GM21576 (cell line): ENCODE data around the gene ATP5PD.
"Not testable (repeated sequence)": the region's sequence is repeated elsewhere in the genome, so short reads cannot be mapped to it uniquely, and the experiment has no call there.

Source experiments
- ATAC-seq: cut with Tn5 transposase; IDR thresholded peaks from one replicate; pipeline ENCODE4 v1.9.1; 2021; ENCODE audit warnings: mild to moderate bottlenecking, moderate library complexity; ENCODE audit not compliant: unreplicated experiment

ATP5PD gene

DNA sequence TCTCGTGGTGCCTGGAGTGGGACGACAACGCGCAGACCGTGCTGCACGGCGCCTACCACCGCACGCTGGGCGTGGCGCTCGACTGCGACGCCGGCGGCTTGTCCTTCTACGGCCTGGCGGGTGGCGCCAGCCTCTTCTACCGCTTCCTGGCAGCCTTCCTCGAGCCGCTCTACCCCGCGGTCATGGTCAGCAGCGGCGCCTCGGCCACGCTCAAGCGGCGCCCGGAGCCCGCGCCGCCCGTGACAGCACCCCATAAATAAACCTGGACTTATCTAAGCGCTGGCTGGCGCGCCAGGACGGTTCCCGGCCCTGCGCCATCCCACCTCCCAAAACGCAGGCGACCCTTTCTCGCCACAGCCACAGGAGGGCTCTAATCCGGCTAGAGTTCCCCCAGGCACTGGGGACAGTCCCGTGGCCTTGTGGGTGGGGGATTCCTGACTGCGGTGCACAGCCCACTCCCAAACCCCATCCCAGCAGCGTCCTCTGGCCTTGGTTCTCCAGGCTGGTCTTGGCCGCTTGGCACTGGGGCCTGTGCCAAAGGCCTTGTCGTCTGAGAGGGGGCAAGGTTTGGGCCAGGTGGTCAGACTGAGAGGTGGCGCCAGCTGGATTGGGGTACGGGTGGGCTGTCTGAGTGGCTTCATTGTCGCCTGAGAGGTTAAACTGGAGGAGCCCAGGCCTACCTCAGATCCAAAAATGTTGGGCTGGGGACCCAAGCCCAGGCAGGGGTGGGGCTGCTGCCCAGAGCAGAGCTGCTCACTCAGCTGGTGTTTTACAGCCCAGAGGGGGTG is 30.9 kb upstream of the ATP5PD start:
- ATAC-seq: no peak

DNA sequence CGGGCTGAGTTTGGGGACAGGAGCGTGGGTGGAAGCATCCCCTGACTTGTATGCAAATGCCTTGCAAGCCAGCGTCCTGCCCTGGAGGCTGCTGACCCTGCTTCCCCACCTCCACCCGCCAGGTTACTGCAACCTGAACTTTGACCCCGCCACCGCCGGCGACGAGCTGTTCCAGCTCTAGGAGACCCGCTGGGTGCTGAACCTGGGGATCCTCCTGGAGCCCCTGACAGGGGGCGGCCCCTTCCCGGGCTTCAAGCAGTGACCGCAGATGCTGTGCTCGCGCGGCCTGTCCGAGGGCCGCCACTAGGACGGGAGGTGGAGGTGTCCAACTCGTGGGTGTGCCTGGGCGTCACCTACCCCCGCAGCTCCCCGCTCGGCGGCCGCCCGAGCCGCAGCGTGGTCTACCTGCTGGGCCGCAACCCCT is 30.3 kb upstream of the ATP5PD start:
- no peak for ATAC-seq

DNA sequence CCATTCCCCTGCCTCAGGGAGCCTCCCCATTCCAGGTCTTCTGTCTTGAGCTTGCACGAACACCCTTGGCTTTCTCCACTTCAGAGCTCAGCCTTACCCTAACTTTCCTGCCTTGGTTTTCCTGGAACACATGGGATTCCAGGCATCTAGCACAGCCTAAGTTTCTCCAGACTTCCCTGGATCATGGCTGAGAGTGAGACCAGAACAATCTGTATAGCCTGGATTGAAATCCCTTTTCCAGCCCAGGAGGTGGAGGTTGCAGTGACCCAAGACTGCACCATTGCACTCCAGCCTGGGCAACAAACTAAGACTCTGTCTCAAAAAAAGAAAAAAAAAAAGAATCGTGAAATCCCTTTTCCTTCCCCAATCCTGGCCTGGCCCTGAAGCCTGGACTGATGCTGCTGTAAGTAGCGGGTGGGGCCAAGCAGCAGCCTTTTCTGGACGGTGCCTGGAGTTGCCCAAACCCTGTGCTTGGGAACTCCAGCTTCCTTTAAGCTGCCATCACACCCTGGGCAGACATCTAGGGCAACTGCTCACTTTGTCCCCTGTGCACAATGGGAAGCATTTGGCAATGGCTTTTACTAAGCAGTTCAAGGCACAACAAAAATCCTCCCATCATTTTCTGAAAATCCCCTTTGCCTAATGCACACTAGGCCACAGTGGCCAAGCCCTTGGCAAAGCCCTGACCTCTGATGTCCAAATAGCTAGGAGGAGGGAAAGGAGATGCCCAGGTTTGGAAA is 29.0 kb upstream of the ATP5PD start:
- no peak for ATAC-seq

DNA sequence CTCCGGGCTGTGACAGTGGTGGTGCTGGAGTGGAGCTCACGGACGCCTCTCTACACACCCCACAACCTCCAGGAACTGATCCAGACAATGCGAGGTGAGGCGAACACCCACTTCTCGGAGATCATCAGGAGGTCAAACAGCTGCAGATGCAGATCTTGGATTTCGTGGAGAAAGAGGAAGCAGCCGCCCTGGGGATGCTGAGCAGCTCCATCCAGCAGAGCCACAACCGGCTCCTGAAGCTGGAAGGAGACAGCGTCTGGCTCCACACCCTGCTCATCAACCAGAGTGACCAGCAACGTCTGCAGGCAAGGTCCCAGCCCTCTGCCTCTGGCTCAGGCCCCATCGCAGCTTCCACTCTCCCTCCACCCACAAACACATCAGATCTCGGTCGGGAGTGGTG is 27.8 kb upstream of the ATP5PD start:
- no peak for ATAC-seq

DNA sequence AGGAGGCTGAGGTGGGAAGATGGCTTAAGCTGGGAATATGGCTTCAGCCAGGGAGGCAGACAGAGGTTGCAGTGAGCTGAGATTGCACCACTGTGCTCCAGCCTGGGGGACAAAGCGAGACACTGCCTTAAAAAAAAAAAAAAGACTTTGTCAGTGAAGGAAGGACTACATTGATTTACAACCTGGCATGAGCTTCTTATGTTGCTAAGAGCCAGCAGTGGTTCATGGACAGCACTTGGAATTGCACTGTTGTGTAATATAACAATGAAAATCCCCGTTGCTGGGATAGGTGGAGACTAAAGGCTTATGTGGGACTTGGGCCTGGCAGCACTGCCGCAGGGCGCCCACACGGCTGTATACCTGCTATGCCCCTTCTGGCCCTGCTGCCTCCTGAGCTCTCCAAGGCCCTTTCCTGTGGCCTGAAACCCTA is 26.9 kb upstream of the ATP5PD start:
- no peak for ATAC-seq

DNA sequence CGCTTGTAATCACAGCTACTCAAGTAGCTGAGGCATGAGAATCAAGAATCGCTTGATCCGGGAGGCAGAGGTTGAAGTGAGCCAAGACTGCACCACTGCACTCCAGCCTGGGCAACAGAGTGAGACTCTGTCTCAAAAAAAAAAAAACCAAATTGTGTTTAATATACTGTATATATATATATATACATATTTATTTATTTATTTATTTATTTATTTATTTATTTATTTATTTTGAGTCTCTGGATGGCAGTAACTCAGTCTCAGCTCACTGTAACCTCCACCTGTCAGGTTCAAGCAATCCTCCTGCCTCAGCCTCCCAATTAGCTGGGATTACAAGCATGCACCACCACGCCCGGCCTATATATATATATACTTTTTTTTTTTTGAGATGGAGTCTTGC is 26.1 kb upstream of the ATP5PD start:
- not testable (repeated sequence) for ATAC-seq

DNA sequence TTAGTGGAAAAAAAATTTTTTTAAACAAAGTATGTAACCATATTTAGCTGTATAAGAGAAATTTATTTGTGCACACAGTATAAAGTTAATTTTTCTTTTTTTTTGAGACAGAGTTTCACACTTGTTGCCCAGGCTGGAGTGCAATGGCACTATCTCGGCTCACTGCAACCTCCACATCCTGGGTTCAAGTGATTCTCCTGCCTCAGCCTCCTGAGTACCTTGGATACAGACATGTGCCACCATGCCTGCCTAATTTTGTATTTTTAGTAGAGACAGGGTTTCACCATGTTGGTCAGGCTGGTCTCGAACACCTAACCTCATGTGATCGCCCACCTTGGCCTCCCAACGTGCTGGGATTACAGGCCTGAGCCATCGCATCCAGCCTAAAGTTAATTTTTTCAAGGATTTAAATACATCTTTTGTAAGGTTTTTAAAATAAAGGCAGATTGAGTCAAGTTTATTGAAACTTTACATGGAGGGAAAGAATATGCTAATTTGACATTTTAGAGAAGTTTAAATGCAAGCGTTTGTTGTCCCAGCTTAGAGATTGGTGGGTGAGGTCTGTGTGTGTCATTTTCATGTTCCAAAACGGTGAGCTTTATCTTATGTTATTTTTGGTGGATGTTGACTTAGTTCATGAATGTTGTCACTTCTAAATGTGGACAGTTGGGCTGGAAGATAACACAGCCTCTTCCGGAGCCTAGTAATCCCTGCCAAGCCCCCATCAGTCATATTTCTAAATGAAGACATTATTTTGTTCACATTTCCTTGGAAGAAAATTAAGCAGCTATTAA is 24.9 kb upstream of the ATP5PD start:
- not testable (repeated sequence) for ATAC-seq

DNA sequence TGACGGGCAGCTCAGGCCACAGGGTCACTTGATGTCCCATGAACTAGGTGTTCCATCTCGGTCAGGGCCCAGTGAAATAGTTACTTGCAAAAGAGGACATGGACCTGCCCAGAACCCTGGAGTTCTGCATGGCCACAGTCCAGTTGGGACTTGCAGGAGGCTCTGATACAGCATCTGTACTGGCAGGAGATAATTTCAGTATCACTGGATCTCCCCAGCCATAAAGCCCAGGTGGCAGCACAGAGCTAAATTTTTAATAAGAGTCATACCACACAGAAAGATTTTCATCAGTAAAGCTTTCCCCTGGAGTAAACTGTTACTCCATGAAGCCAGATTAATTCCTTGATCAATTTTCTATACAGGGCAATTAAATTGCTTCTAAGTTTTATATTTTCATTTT is 23.0 kb upstream of the ATP5PD start:
- no peak for ATAC-seq

DNA sequence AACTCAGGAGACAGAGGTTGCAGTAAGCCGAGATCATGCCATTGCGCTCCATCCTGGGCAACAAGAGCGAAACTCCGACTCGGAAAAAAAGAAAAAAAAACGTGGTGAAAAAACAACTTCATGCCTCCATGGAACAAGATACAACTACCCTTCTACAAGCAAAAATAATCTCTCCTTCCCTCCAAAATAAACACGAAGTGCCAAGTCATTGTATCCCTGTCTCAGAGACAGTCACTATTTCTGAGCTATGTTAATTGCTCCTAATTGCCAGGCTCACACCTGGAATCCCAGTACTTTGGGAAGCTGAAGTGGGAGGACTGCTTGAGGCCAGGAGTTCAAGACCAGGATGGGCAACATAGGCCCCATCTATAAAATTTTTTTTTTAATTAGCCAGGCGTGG is 22.0 kb upstream of the ATP5PD start:
- no peak for ATAC-seq

DNA sequence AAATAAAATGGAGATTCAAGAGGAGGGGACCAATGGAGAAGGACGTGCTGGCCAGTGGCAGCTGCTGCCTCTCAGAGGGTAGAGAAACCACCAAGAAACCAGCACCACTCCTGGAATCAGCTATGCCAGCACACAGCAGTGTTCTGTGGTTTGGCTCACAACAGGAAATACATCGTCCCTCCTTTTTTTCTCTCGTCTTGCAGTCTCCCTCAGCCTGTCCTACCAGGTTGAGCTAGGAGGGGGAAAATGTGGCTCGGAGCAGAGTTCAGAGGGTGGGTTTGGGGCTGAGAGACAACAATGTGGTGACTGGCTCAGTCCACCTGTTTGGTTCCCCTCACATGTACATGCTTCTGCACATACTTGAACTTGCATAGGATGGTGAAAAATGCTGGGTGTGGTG is 21.1 kb upstream of the ATP5PD start:
- no peak for ATAC-seq

DNA sequence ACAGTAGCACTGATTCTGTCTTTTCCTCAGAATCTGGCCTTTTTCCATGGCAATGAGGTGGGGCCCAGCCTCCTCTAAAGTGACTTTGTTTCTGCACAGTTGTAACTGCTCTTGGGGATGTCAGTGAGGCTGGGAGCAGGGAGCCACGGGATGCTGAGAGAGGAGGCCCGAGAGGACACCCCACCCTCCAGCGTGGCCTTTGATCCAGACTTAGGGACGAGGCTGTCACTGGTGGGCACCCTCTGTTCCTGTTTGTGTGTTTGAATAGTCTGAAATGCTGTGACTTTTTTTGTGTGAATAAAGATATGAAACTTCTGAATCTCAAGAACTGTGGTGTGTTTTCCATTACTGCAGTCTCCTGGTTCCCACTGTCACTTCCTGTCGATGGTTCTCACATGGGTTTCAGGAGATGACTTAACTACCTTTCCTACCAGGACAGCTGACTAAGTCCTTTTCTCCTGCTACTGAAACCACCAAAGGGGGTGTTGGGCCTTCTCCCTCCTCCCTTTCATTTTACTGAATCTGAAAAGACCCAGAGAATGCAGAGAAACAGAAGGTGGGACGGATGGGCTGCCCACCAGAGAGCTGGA is 18.9 kb upstream of the ATP5PD start:
- ATAC-seq: no peak

DNA sequence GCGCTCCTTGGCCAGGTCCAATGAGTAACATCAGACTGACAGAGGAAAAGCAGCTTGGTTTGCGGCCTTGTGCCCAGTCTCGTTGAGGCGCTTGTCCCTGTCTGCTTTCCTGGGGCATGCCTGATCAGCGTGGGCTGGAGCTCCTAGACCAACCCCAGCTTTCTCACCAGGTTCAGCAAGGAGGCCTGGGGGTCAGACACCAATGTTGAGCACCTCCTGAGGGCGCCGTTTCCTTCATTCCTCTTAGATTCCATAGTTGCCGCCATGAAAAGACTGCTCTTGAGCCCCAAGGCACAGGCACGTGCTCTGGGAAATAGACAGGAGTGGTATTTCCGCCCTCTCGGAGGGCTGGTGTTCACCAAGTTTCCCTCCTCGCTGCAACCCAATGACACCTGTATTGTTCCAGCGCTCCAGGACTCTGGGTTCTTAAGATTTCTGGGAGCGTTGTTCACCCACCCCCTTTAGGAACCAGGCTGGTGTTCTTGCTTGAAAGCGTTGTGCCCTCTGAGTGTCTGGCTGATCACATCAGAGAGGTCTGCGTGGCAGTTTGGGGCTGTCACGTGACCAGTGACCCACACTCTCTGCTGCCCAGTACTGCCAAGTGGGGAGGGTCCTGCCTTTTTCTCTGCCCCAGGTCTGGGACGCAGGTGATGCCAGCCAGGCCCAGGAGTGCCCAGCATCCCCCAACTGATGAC is 18.2 kb upstream of the ATP5PD start:
- ATAC-seq: no peak

DNA sequence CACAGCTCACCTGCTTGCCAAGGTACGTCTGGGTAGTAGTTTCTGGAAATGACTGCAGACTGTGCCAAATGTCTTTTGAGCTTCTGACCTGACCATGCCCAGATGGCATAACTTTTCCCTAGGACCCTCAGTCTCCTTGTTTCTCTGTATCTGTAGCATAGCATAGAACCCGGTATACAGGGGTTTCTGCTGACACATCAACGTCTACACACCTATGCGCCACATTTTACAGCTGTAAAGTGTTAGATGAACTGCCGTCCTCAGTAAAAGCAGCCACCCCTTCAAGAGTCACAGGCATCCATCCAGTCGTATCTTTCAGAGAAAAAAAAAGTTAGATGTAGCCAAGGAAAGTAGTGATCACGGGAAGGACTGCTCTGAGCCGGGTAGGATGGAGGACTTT is 17.7 kb upstream of the ATP5PD start:
- no peak for ATAC-seq

DNA sequence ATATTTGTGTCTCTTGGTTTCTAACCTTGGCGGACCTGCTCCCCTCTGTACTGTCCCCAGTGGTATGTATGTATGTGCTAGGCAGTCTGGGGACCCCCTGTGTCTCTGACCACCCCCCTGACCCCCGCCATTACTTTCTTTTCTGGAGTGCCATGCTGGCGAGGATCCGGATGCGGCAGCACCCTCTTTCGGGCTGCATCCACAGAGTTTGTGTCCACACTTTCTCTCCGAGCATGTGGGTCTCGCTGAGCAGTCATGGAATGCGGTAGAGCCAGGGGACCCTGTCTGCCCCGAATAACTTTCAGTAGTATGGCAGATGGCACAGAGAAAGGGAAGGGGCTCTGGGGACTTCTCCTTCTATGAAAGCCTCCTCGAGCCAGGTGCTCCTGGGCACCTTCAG is 17.3 kb upstream of the ATP5PD start:
- no peak for ATAC-seq

DNA sequence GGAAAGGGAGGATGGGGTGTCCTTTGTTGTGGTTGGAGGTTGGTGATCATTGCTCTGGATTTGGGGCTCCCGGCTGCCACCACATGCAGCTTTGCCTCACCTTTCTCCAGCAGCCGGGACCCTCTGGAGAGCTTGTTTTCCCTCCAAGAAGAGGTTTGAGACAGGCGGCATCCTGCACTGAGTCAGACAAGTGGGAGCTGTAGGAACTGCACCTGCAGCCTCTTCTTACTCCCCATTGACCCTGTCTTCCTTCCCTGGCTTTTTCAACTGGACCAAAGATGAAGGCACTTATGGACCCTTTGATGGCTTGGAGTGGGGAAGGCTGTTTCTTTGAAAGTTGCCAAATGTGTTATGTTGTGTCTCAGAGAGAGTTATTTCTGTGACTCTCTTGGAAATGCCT is 16.9 kb upstream of the ATP5PD start:
- ATAC-seq: no peak

DNA sequence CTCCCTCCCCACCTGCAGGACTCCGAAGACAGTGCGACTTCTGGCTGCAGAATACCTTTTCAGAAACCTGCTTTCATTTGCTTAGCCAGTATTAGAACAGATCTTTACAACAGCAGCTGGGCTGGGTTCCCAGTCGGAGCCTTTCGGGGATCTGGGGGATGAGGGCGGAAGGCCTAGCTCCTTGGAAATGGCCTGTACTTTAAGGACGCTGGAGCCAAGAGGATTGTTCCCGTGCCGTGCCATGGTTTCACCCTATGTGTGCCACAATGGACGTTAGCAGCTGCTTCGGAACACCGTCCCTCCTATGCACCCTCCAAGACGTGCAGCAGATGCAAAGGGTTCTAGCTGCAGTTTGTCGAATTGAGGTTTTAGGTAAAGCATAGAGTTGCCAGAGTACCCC is 16.4 kb upstream of the ATP5PD start:
- ATAC-seq: no peak

DNA sequence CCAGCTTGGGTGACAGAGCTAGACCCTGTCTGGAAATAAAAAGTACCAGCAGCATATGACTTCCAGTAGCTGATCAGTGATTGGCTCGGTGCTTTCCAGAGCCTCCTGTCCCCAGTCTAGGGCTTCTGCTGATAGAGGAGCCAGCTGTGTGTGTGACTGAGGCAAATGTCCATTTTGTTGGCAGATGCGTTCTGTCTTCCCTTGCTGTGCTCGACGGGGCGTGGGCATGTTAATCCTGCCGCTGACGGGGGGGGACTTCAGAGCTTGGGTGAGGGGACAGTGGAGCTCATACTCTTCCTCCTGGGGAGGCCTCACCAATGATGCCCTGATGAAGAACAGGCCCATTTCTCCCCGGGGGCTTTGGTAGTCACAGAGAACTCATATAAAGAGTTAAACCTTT is 14.8 kb upstream of the ATP5PD start:
- ATAC-seq: no peak

DNA sequence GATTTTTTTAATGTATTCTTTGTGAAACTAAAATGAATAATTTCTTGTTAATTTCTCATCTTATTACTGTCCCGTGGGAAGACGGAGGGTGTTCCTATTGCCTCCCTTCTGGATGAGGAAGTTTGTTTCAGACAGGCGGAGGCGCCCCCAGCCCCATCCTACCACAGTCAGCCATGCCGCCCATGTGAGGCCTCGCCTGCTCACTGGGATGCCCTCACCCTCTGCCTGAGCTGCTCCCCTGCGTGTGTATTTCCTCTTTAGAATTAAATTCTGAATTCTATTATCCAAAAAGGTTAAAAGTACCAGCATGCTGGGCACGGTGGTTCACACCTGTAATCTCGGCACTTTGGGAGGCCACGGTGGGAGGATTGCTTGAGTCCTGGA is 14.3 kb upstream of the ATP5PD start:
- ATAC-seq: no peak

DNA sequence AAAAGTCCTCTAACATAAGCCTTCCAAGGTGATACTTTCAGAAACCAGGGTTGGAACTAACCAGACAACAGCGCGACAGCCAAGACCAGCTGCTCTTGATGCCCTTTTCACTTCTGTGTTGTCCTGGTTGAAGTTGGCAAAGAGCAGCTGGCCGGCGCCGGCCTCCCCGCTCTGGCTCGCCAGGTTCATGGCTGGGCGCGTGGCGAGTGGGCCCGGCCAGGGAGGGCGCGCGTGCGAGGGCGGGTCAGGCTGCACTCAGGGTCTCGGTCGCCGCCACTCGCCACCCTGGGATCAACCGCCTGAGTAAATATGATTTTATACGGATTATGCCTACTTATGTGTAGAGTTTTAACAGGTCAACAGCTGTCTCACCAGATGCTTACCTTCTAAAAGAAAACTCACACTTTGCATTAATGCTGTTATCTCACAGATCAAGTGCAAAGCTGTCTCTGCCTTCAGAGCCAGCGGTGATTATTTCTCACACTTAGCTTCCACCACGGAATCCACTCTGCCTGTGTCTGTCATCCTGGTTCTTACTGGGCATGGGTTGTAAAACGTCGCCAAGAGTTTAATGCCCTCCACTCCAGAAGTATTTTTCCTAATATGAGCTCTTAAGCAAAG is 13.8 kb upstream of the ATP5PD start:
- no peak for ATAC-seq
